Parathyroid adenoma (tissue), 2 donors: ENCODE data around the gene RBM33.

Experiments
- H2AFZ ChIP-seq: fragments of 300-600 bp; sonication (generic); one replicate; pipeline ENCODE4 v1.7.0; 2017; ENCODE audit warnings: antibody characterized with exemption, mild to moderate bottlenecking
- H3K27ac ChIP-seq: fragments of 300-600 bp; sonication (generic); one replicate; pipeline ENCODE4 v1.7.0; 2017
- H3K27me3 ChIP-seq: fragments of 300-600 bp; sonication (generic); one replicate; pipeline ENCODE4 v1.7.0; 2017; ENCODE audit warnings: low read length; ENCODE audit not compliant: control insufficient read depth, insufficient read depth
- H3K36me3 ChIP-seq: fragments of 300-600 bp; sonication (generic); one replicate; pipeline ENCODE4 v1.7.0; 2017; ENCODE audit warnings: low read length; ENCODE audit not compliant: control insufficient read depth, insufficient read depth
- H3K4me1 ChIP-seq: fragments of 300-600 bp; sonication (generic); one replicate; pipeline ENCODE4 v1.7.0; 2017; ENCODE audit warnings: control low read depth
- H3K4me2 ChIP-seq: fragments of 300-600 bp; sonication (generic); one replicate; pipeline ENCODE4 v1.7.0; 2017; ENCODE audit warnings: low read length
- H3K4me3 ChIP-seq: fragments of 300-600 bp; sonication (generic); one replicate; pipeline ENCODE4 v1.7.0; 2017; ENCODE audit warnings: low read depth, low read length
- H3K79me2 ChIP-seq: fragments of 300-600 bp; sonication (generic); one replicate; pipeline ENCODE4 v1.7.0; 2017; ENCODE audit warnings: control low read depth
- H3K9ac ChIP-seq: fragments of 300-600 bp; sonication (generic); one replicate; pipeline ENCODE4 v1.7.0; 2017; ENCODE audit warnings: mild to moderate bottlenecking
- H3K9me3 ChIP-seq: fragments of 300-600 bp; sonication (generic); one replicate; pipeline ENCODE4 v1.7.0; 2017; ENCODE audit warnings: low read length; ENCODE audit not compliant: control insufficient read depth
- CTCF ChIP-seq: fragments of 300-600 bp; sonication (generic); IDR thresholded peaks from one replicate; pipeline ENCODE4 v1.7.0; 2017; ENCODE audit warnings: antibody characterized with exemption, mild to moderate bottlenecking
- donor health status: primary hyperparathyroidism.

The RBM33 gene

GRCh38 chr7:155669717-155670505 is 25.4 kb downstream of the RBM33 start:
- H3K27ac ChIP-seq, result no peak overlapping the region
- no peak for TF ChIP-seq CTCF

GRCh38 chr7:155670521-155670920 is 26.1 kb downstream of the RBM33 start:
- Histone ChIP-seq H3K27me3 (no peaks in the 10 kb centered on the region), H3K79me2 (peaks cover 47% of the 10 kb centered on the region), H3K27ac (no peak overlapping the region), H3K9ac (no peak overlapping the region), H3K9me3 (no peaks in the 10 kb centered on the region), H2AFZ (no peak overlapping the region), H3K36me3 (no peaks in the 10 kb centered on the region), H3K4me1 (peaks cover 3% of the 10 kb centered on the region), H3K4me2 (no peak overlapping the region), H3K4me3 (no peak overlapping the region)
- no peak for TF ChIP-seq CTCF

More at GRCh38 chr7:155669717-155670505, 25.4 kb downstream of the RBM33 start:
- Histone ChIP-seq H3K4me3 (no peak overlapping the region), H3K9ac (no peak overlapping the region), H3K36me3 (no peaks in the 10 kb centered on the region), H3K79me2 (peaks cover 53% of the 10 kb centered on the region), H2AFZ (no peak overlapping the region), H3K4me1 (peaks cover 5% of the 10 kb centered on the region), H3K4me2 (no peak overlapping the region), H3K9me3 (no peaks in the 10 kb centered on the region), H3K27me3 (no peaks in the 10 kb centered on the region)

- H3K4me1 ChIP-seq, result no peaks in the 10 kb centered on the region
- no peak for TF ChIP-seq CTCF
Observed at GRCh38 chr7:155674556-155674955, 30.1 kb downstream of the RBM33 start.

GRCh38 chr7:155676052-155676451 is 31.6 kb downstream of the RBM33 start:
- no peak overlapping the region for H3K4me2 ChIP-seq
- H3K27me3 ChIP-seq, result no peaks in the 10 kb centered on the region
- no peaks in the 10 kb centered on the region for H3K4me1 ChIP-seq
- peaks cover 19% of the 10 kb centered on the region for H3K79me2 ChIP-seq
- H3K9ac ChIP-seq, result no peak overlapping the region
- no peaks in the 10 kb centered on the region for H3K36me3 ChIP-seq
- TF ChIP-seq CTCF, result no peak
- H2AFZ ChIP-seq, result no peak overlapping the region
- no peak overlapping the region for H3K27ac ChIP-seq
- H3K9me3 ChIP-seq, result no peaks in the 10 kb centered on the region
- no peak overlapping the region for H3K4me3 ChIP-seq

More at GRCh38 chr7:155674556-155674955, 30.1 kb downstream of the RBM33 start:
- Histone ChIP-seq H3K27me3 (no peaks in the 10 kb centered on the region), H3K9me3 (no peaks in the 10 kb centered on the region), H3K79me2 (peaks cover 23% of the 10 kb centered on the region), H3K9ac (no peak overlapping the region), H2AFZ (no peak overlapping the region), H3K4me2 (no peak overlapping the region), H3K27ac (no peak overlapping the region), H3K36me3 (no peaks in the 10 kb centered on the region), H3K4me3 (no peak overlapping the region)

GRCh38 chr7:155677688-155678087 is 33.2 kb downstream of the RBM33 start:
- no peak for TF ChIP-seq CTCF
- no peak overlapping the region for H3K9ac ChIP-seq
- no peak overlapping the region for H3K4me3 ChIP-seq
- H3K9me3 ChIP-seq, result no peaks in the 10 kb centered on the region
- no peaks in the 10 kb centered on the region for H3K4me1 ChIP-seq
- H3K79me2 ChIP-seq, result peaks cover 27% of the 10 kb centered on the region
- no peak overlapping the region for H3K4me2 ChIP-seq
- no peak overlapping the region for H2AFZ ChIP-seq
- H3K27me3 ChIP-seq, result no peaks in the 10 kb centered on the region
- no peaks in the 10 kb centered on the region for H3K36me3 ChIP-seq
- H3K27ac ChIP-seq, result no peak overlapping the region
